Measurements from ENCODE around the gene PDE8A.
A peak's percentile ranks its signal among the peaks of the same experiment; 100 is the strongest.

The PDE8A gene

GRCh38 chr15:85044894-85045293 is 63.2 kb downstream of the PDE8A start:
- POLR2A ChIA-PET = no interaction called here

GRCh38 chr15:85045615-85046014 is 64.0 kb downstream of the PDE8A start:
- no peak overlapping the region for H3K4me3 ChIP-seq (ENCODE audit: low read depth, low read length)

More at GRCh38 chr15:85044894-85045293, 63.2 kb downstream of the PDE8A start:
- H3K36me3 ChIP-seq (ENCODE audit: control insufficient read depth in 2 of 2, insufficient read depth in 1 of 2, low read length in 2 of 2) = no peaks in the 10 kb centered on the region; a peak in 1 of 3 replicates
- no peak overlapping the region for H3K27ac ChIP-seq (ENCODE audit: extremely low read depth, low read depth, low read length)
- H3K4me3 ChIP-seq (ENCODE audit: low read depth, low read length) = no peak overlapping the region
- peaks cover 17% of the 10 kb centered on the region for H3K4me1 ChIP-seq (ENCODE audit: control insufficient read depth, insufficient read depth, low read length)
- TF ChIP-seq ZNF140 (tag by site-specific recombination; IDR thresholded peaks at IDR 0.05) = no peak
- TF ChIP-seq ZNF175 (tag by site-specific recombination; IDR thresholded peaks at IDR 0.05) = no peak
- TF ChIP-seq ZXDB (tag by site-specific recombination; IDR thresholded peaks at IDR 0.05) = no peak
- no peak for TF ChIP-seq ZNF335 (tag by site-specific recombination; conservative IDR thresholded peaks at IDR 0.05)
- TF ChIP-seq ZNF404 (tag by site-specific recombination; IDR thresholded peaks at IDR 0.05) = no peak
- TF ChIP-seq BCL11A (tag by site-specific recombination; IDR thresholded peaks at IDR 0.05; ENCODE audit: low read depth) = no peak
- TF ChIP-seq IKZF3 (tag by site-specific recombination; IDR thresholded peaks at IDR 0.05) = no peak
- no peak for TF ChIP-seq TRIM28 (IDR thresholded peaks at IDR 0.05; ENCODE audit: borderline replicate concordance, low read length)
- 0 out of 2 replicates have a peak, but pooled peaks have one; percentile 13 for TF ChIP-seq YY2 (tag by site-specific recombination; IDR thresholded peaks at IDR 0.05)
- no peak for TF ChIP-seq ZNF366 (tag by site-specific recombination; conservative IDR thresholded peaks at IDR 0.05)
- TF ChIP-seq INSM2 (tag by site-specific recombination; IDR thresholded peaks at IDR 0.05) = no peak
- TF ChIP-seq ZNF24 (tag by site-specific recombination; IDR thresholded peaks at IDR 0.05) = no peak
- TF ChIP-seq, protein P1, sequence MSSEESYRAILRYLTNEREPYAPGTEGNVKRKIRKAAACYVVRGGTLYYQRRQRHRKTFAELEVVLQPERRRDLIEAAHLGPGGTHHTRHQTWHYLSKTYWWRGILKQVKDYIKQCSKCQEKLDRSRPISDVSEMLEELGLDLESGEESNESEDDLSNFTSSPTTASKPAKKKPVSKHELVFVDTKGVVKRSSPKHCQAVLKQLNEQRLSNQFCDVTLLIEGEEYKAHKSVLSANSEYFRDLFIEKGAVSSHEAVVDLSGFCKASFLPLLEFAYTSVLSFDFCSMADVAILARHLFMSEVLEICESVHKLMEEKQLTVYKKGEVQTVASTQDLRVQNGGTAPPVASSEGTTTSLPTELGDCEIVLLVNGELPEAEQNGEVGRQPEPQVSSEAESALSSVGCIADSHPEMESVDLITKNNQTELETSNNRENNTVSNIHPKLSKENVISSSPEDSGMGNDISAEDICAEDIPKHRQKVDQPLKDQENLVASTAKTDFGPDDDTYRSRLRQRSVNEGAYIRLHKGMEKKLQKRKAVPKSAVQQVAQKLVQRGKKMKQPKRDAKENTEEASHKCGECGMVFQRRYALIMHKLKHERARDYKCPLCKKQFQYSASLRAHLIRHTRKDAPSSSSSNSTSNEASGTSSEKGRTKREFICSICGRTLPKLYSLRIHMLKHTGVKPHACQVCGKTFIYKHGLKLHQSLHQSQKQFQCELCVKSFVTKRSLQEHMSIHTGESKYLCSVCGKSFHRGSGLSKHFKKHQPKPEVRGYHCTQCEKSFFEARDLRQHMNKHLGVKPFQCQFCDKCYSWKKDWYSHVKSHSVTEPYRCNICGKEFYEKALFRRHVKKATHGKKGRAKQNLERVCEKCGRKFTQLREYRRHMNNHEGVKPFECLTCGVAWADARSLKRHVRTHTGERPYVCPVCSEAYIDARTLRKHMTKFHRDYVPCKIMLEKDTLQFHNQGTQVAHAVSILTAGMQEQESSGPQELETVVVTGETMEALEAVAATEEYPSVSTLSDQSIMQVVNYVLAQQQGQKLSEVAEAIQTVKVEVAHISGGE (tag by site-specific recombination; conservative IDR thresholded peaks at IDR 0.05; ENCODE audit: low read depth) = peak; percentile 26; the same call in 1 of the 2 replicates
- TF ChIP-seq PRDM1 (tag by site-specific recombination; IDR thresholded peaks at IDR 0.05) = no peak
- TF ChIP-seq ZNF830 (tag by site-specific recombination; IDR thresholded peaks at IDR 0.05; ENCODE audit: low read depth) = no peak
- no peak for TF ChIP-seq KLF1 (tag by site-specific recombination; IDR thresholded peaks at IDR 0.05)
- no peak for TF ChIP-seq ZNF239 (tag by site-specific recombination; IDR thresholded peaks at IDR 0.05)
- no peak for TF ChIP-seq ZNF23 (tag by site-specific recombination; IDR thresholded peaks at IDR 0.05; ENCODE audit: borderline replicate concordance)
- CTCF ChIA-PET = interaction anchor here (0.6 to 4.2 kb wide), 23 partner anchors 9 to 457 kb away, joined by 3 to 36 read pairs (median 5); no protein-coding TSS in a partner anchor
- H3K9me3 ChIP-seq (ENCODE audit: control insufficient read depth, insufficient read depth, low read depth, low read length) = no peaks in the 10 kb centered on the region

More at GRCh38 chr15:85045615-85046014, 64.0 kb downstream of the PDE8A start:
- CTCF ChIA-PET = interaction anchor here (0.7 to 4.2 kb wide), 13 partner anchors 14 to 458 kb away, joined by 3 to 36 read pairs (median 4); no protein-coding TSS in a partner anchor
- Histone ChIP-seq H3K36me3 (ENCODE audit: control insufficient read depth in 2 of 2, insufficient read depth in 1 of 2, low read length in 2 of 2) (no peaks in the 10 kb centered on the region; a peak in 1 of 3 replicates), H3K9me3 (ENCODE audit: control insufficient read depth, insufficient read depth, low read depth, low read length) (no peaks in the 10 kb centered on the region), H3K4me1 (ENCODE audit: control insufficient read depth, insufficient read depth, low read length) (peaks cover 17% of the 10 kb centered on the region), H3K27ac (ENCODE audit: extremely low read depth, low read depth, low read length) (no peak overlapping the region)
- POLR2A ChIA-PET = no interaction called here
- TF ChIP-seq ZNF112 (tag by site-specific recombination; IDR thresholded peaks at IDR 0.05) (no peak), ZNF621 (tag by site-specific recombination; IDR thresholded peaks at IDR 0.05) (no peak), ZNF426 (tag by site-specific recombination; IDR thresholded peaks at IDR 0.05) (no peak), ZNF830 (tag by site-specific recombination; IDR thresholded peaks at IDR 0.05; ENCODE audit: low read depth) (no peak)
- TF ChIP-seq, protein P2, sequence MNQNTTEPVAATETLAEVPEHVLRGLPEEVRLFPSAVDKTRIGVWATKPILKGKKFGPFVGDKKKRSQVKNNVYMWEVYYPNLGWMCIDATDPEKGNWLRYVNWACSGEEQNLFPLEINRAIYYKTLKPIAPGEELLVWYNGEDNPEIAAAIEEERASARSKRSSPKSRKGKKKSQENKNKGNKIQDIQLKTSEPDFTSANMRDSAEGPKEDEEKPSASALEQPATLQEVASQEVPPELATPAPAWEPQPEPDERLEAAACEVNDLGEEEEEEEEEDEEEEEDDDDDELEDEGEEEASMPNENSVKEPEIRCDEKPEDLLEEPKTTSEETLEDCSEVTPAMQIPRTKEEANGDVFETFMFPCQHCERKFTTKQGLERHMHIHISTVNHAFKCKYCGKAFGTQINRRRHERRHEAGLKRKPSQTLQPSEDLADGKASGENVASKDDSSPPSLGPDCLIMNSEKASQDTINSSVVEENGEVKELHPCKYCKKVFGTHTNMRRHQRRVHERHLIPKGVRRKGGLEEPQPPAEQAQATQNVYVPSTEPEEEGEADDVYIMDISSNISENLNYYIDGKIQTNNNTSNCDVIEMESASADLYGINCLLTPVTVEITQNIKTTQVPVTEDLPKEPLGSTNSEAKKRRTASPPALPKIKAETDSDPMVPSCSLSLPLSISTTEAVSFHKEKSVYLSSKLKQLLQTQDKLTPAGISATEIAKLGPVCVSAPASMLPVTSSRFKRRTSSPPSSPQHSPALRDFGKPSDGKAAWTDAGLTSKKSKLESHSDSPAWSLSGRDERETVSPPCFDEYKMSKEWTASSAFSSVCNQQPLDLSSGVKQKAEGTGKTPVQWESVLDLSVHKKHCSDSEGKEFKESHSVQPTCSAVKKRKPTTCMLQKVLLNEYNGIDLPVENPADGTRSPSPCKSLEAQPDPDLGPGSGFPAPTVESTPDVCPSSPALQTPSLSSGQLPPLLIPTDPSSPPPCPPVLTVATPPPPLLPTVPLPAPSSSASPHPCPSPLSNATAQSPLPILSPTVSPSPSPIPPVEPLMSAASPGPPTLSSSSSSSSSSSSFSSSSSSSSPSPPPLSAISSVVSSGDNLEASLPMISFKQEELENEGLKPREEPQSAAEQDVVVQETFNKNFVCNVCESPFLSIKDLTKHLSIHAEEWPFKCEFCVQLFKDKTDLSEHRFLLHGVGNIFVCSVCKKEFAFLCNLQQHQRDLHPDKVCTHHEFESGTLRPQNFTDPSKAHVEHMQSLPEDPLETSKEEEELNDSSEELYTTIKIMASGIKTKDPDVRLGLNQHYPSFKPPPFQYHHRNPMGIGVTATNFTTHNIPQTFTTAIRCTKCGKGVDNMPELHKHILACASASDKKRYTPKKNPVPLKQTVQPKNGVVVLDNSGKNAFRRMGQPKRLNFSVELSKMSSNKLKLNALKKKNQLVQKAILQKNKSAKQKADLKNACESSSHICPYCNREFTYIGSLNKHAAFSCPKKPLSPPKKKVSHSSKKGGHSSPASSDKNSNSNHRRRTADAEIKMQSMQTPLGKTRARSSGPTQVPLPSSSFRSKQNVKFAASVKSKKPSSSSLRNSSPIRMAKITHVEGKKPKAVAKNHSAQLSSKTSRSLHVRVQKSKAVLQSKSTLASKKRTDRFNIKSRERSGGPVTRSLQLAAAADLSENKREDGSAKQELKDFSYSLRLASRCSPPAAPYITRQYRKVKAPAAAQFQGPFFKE (tag by site-specific recombination; IDR thresholded peaks at IDR 0.05; ENCODE audit: borderline replicate concordance) = no peak
- TF ChIP-seq, protein P3, sequence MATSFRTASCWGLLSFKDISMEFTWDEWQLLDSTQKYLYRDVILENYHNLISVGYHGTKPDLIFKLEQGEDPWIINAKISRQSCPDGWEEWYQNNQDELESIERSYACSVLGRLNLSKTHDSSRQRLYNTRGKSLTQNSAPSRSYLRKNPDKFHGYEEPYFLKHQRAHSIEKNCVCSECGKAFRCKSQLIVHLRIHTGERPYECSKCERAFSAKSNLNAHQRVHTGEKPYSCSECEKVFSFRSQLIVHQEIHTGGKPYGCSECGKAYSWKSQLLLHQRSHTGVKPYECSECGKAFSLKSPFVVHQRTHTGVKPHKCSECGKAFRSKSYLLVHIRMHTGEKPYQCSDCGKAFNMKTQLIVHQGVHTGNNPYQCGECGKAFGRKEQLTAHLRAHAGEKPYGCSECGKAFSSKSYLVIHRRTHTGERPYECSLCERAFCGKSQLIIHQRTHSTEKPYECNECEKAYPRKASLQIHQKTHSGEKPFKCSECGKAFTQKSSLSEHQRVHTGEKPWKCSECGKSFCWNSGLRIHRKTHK (tag by site-specific recombination; IDR thresholded peaks at IDR 0.05) = no peak
- TF ChIP-seq, protein P1 (tag by site-specific recombination; conservative IDR thresholded peaks at IDR 0.05; ENCODE audit: low read depth) = no peak
